A549 treated with GW870086 at 1 μM for 4 hours (cell line): ENCODE results near the gene USP24. TPM values are rescaled to one million over a fixed set of nuclear protein-coding genes. Genes with fewer than 3 reads are reported as not detected.

Source experiments
- total RNA-seq: library from RNA; stranded (reverse); fragments of 200-300 nt; extraction: Qiagen RNA extraction; gene quantifications from 5 replicates; pipeline ENCODE4 v1.2.3, GENCODE V29; 2022; ENCODE audit warnings: low read depth

Gene USP24, protein sequence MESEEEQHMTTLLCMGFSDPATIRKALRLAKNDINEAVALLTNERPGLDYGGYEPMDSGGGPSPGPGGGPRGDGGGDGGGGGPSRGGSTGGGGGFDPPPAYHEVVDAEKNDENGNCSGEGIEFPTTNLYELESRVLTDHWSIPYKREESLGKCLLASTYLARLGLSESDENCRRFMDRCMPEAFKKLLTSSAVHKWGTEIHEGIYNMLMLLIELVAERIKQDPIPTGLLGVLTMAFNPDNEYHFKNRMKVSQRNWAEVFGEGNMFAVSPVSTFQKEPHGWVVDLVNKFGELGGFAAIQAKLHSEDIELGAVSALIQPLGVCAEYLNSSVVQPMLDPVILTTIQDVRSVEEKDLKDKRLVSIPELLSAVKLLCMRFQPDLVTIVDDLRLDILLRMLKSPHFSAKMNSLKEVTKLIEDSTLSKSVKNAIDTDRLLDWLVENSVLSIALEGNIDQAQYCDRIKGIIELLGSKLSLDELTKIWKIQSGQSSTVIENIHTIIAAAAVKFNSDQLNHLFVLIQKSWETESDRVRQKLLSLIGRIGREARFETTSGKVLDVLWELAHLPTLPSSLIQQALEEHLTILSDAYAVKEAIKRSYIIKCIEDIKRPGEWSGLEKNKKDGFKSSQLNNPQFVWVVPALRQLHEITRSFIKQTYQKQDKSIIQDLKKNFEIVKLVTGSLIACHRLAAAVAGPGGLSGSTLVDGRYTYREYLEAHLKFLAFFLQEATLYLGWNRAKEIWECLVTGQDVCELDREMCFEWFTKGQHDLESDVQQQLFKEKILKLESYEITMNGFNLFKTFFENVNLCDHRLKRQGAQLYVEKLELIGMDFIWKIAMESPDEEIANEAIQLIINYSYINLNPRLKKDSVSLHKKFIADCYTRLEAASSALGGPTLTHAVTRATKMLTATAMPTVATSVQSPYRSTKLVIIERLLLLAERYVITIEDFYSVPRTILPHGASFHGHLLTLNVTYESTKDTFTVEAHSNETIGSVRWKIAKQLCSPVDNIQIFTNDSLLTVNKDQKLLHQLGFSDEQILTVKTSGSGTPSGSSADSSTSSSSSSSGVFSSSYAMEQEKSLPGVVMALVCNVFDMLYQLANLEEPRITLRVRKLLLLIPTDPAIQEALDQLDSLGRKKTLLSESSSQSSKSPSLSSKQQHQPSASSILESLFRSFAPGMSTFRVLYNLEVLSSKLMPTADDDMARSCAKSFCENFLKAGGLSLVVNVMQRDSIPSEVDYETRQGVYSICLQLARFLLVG (N-terminal part only)
- 10.4 to 15.5 TPM (median 14.7 TPM) in 5 replicates for total RNA-seq

DNA sequence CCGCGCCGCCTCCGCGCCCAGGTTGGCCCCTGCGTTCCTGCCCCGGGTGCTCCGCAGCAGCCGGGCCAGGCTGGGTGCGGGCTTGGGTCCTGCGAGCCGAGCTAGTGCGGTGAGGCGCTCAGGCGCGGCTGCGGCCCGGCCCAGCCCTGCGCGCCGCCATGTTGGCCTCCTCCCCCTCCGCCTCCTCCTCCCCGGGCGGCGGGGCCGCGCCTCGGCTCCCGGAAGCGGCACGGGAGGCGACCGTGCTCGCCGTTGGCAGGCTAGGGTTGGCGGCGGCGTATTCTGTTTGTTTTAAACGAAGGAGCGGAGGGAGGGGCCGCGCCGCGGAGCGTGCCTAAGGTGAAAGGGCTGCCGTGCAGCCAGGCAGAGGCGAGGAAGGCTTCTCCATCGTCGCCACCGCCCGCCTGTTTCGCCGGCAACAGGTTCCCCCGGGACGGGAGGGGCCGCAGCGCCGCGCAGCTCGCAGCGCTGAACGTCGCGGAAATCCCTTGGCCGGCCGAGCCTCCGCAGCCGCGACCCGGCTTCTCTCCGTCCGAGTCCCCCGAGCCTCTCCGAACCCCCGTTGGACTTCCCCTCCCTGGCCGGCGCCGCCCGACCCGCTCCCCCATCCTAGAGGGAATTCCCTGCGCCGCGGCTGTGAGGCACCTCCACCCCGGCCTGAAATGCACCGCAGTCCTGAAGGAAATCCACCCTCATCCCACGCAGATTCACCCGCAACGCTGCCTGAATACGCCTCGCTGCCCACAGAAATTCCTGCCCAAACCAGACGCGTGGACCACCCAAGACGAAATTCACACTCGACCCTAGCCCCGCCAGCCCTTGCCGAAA lies at the start of gene USP24:
USP24 (minus strand) TSS at position 171 of the 828 bp plus-strand sequence. CDS start 251 bp downstream, outside the sequence.

DNA sequence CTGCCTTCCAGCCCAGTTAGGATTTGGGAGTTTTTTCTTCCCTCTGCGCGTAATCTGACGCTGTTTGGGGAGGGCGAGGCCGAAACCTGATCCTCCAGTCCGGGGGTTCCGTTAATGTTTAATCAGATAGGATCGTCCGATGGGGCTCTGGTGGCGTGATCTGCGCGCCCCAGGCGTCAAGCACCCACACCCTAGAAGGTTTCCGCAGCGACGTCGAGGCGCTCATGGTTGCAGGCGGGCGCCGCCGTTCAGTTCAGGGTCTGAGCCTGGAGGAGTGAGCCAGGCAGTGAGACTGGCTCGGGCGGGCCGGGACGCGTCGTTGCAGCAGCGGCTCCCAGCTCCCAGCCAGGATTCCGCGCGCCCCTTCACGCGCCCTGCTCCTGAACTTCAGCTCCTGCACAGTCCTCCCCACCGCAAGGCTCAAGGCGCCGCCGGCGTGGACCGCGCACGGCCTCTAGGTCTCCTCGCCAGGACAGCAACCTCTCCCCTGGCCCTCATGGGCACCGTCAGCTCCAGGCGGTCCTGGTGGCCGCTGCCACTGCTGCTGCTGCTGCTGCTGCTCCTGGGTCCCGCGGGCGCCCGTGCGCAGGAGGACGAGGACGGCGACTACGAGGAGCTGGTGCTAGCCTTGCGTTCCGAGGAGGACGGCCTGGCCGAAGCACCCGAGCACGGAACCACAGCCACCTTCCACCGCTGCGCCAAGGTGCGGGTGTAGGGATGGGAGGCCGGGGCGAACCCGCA lies 175.7 kb downstream of the USP24 start, which contains the start of gene PCSK9:
PCSK9 (plus strand) TSS at position 207 of the 741 bp plus-strand sequence; CDS start at position 497, 290 bp downstream.

Other genes starting within 250 kb of the USP24 start
- 0.13 to 0.62 TPM (median 0.55 TPM) in 5 replicates for gene TMEM61, start 234.7 kb downstream of the USP24 start, total RNA-seq
- not detected in 5 replicates for gene BSND, start 216.4 kb downstream of the USP24 start, total RNA-seq
- 2.2 to 3.9 TPM (median 3.3 TPM) in 5 replicates for gene PCSK9, start 175.8 kb downstream of the USP24 start, total RNA-seq